Epithelial cell of prostate (primary cell): ENCODE data around the gene LPP.
"Not testable (repeated sequence)": the region's sequence is repeated elsewhere in the genome, so short reads cannot be mapped to it uniquely, and the experiment has no call there.

Experiments used
- DNase-seq: peaks from one replicate; pipeline ENCODE4 v3.0.0-alpha.2; 2011; ENCODE audit warnings: low read depth, low spot score
- H3K27ac ChIP-seq: fragments of 450-650 bp; 2 replicates; pipeline ENCODE4 v1.5.1; 2017; ENCODE audit warnings: mild to moderate bottlenecking

LPP gene

GRCh38 chr3:188581365-188581764 is 427.4 kb downstream of the LPP start:
- no peak for DNase-seq
- H3K27ac ChIP-seq: no peak overlapping the region

DNA sequence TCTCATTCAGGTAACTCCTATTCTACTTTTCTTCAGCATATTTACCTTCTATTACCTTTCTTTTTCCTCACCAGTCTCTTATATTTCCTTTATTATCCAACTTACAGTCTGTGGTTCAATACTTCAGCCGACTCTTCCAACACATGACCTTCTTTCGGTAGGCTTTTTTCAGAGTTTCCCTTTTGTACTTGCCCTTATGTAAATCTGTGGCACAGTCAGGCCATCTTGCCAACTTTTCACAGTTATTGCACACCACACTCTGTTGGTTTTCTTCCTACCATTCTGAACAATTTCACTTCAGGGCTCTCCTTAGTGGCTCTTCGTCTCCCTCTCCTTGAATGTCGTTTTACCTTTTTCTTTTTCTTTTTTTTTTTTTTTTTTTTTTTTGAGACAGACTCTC is 427.8 kb downstream of the LPP start:
- no peak for DNase-seq
- H3K27ac ChIP-seq: no peak overlapping the region

DNA sequence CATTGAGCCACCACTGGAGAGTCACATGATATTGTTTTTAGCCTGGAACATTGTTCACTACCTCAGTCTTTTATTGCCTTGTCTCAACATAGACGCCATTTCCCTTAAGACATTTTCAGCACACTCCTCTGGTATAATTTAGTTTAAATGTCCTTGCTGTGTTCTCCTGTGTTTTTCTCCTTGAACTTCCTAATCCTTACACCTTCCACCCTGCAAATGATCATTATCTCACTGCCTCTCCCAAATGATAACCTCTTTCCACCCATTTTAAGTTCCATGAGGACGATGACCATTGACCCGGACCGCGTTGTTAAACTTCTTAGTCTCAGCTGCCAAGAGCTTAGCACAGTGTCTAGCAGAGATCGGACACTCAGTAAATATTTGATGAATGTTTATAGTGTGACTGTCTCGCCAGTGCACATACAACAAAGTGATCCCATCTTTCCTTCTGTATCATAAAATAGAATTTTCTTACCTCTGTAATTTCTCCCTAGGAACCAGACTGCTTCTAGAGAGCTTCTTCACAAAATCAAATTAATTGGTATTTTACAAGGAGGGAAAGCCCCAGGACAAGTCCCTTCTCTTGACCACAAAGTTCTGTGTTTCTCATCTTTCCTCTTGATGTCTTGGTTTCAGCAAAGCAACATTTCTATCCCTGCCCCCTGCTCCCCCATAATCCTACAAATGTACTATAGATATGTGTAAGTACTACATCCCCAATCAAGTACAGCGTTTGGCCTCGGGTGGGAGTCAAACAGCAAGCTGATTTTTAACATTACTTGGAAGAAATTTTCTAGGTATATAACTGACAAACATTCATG is 429.6 kb downstream of the LPP start:
- DNase-seq: no peak
- peak overlapping the region; percentile 59 for H3K27ac ChIP-seq

GRCh38 chr3:188584162-188584529 is 430.2 kb downstream of the LPP start:
- DNase-seq: no peak

GRCh38 chr3:188584958-188585689 is 431.2 kb downstream of the LPP start:
- no peak for DNase-seq
- peak overlapping the region; percentile 59 for H3K27ac ChIP-seq

More at GRCh38 chr3:188584162-188584529, 430.2 kb downstream of the LPP start:
- H3K27ac ChIP-seq: peak overlapping the region; percentile 59

- no peak overlapping the region for H3K27ac ChIP-seq
These were observed 435.1 kb downstream of the LPP start for GRCh38 chr3:188589071-188589470.

GRCh38 chr3:188589771-188590170 is 435.8 kb downstream of the LPP start:
- H3K27ac ChIP-seq: no peak overlapping the region
- no peak for DNase-seq

More at GRCh38 chr3:188589071-188589470, 435.1 kb downstream of the LPP start:
- no peak for DNase-seq

- DNase-seq: no peak
- no peak overlapping the region for H3K27ac ChIP-seq
These were observed 436.6 kb downstream of the LPP start for GRCh38 chr3:188590557-188590956.

GRCh38 chr3:188594139-188594538 is 440.2 kb downstream of the LPP start:
- no peak for DNase-seq
- peak overlapping the region; percentile 72 for H3K27ac ChIP-seq

GRCh38 chr3:188595890-188596376 is 442.0 kb downstream of the LPP start:
- no peak for DNase-seq
- peak overlapping the region; percentile 72 for H3K27ac ChIP-seq

GRCh38 chr3:188598894-188599293 is 444.9 kb downstream of the LPP start:
- no peak for DNase-seq
- no peak overlapping the region for H3K27ac ChIP-seq

DNA sequence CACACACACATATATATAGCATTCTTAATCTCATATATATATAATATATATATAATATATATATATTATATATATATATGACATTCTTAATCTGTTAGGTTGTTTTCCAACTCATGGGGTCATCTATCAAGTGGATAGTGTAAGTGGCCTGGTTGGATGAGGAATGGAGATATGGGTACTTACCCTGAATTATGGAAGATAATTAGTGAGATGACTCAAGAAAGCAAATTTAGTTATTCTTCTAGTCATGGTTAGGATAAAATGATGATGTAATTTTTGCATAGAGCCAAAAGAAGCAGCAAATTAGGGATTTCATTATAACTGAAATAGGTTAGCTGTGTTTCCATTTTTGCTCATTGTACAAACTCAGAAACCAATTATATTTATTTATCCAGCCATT is 448.2 kb downstream of the LPP start:
- no peak overlapping the region for H3K27ac ChIP-seq
- DNase-seq: no peak

GRCh38 chr3:188602620-188603019 is 448.7 kb downstream of the LPP start:
- DNase-seq: no peak
- H3K27ac ChIP-seq: no peak overlapping the region

DNA sequence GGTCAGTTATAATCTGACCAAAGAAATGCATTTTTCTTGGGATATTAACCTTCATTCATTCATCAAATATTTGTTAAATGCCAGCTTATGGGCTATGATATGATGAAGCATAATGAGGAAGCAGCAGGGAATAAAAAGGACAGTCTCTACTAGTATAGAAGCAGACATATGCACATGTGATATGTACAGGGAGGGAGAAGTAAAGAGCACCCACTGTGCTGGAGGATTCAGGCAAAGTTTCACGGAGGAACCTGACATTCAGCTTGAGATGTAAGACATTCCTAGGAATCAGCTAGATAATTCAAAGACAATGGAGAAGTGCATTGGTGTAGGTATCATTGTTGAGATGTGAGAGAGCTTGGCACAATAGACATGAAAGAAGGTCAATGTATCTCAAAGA is 450.7 kb downstream of the LPP start:
- H3K27ac ChIP-seq: no peak overlapping the region
- DNase-seq: no peak

- no peak overlapping the region for H3K27ac ChIP-seq
- no peak for DNase-seq
These were observed 451.3 kb downstream of the LPP start for GRCh38 chr3:188605231-188605630.

GRCh38 chr3:188605905-188606304 is 451.9 kb downstream of the LPP start:
- no peak for DNase-seq
- H3K27ac ChIP-seq: no peak overlapping the region

DNA sequence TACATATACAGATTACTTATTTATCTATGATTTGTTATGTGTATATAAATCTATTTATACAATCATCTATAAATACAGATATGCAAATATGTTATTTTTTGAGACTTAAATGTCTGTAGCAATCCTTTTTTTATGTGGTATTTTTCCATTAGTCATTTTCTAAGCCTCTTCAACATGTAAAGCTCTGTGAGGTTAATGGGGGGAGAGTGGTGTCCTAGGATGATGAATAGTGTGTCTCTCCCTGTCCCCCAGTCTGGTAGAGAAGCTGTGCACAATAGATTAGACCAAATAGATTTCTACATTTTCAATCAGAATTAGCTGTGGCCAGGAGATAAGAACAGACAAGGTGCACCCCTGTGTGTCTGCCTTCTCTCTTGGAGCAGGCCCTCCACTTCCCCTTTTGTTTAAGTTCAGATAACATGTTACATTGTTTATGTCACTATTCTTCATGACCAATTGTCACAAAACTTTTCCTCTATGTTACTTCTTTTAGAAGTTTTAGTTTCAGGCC is 453.9 kb downstream of the LPP start:
- H3K27ac ChIP-seq: no peak overlapping the region
- no peak for DNase-seq

DNA sequence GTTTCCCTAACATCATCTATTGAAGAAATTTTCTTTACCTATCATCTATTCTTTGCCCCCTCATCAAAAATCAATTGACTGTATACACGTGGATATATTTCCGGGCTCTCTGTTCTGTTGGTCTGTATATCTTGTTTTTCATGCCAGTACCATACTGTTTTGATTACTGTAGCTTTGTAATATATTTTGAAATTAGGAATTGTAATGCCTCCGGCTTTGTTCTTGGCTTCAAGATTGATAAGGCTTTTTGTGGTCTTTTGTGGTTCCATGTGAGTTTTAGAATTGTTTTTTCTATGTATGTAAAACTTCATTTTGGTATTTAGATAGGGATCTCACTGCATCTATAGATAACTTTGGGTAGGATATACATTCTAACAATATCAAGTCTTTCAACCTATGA is 454.4 kb downstream of the LPP start:
- DNase-seq: no peak
- H3K27ac ChIP-seq: no peak overlapping the region

DNA sequence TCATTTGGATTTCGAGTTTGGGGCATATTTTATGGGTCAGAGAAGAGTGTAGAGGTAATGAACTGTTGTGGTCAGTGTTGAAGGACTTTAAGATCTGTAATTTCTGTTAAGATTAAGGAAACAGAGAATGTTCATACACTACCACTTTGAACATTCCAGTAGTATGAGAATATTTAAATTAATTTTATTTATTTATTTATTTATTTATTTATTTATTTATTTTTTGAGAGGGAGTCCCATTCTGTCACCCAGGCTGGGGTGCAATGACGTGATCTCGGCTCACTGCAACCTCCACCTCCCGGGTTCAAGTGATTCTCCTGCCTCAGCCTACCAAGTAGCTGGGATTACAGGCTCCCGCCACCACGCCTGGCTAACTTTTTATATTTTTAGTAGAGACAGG is 459.8 kb downstream of the LPP start:
- DNase-seq, H3K27ac ChIP-seq: not testable (repeated sequence)

GRCh38 chr3:188617270-188617669 is 463.3 kb downstream of the LPP start:
- no peak overlapping the region for H3K27ac ChIP-seq
- no peak for DNase-seq

DNA sequence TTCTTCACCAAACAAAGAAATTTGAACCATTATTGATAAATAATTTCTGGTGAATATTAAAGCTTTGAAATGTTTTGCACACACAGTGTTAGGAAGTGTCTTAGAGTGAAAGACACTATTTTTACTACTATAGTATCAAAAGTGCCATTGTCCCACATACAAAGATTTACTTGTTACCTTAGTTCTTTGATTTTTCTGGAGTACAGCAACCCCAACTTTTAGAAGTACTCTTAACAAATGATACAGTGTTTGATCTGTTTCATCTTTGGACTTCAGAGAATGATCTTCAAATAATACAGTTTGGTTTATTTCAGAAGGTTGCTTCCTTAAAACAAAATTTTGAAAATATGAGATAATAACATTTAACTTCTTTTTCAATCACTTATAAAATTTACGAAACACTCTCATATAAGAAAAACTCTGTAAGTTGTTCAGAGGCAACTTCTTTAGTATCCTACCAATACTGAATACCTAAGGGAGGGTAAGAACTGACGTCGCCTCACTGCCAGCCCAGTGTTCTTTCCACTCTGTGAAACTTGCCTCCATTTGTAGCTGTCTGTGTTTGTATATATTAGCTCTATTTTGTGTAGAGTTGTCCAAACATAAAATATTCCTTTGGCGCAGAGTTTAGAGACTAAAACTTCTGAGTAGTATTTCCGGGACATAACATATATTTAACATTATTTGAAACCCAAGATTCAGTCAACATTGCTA is 464.2 kb downstream of the LPP start:
- DNase-seq: no peak
- H3K27ac ChIP-seq: no peak overlapping the region
